Melanocyte of skin (primary cell): Measurements from ENCODE around the gene LRFN2. TPM values are rescaled to one million over a fixed set of nuclear protein-coding genes. Genes with fewer than 3 reads are reported as not detected.

Experiments
- small RNA-seq, 2 donors: library from RNA; depleted of rRNA; stranded (forward); fragments of <200 nt; gene quantifications; one replicate each; pipeline ENCODE3, GENCODE V24; 2012
- total RNA-seq, 2 donors: library from RNA; depleted of rRNA; stranded (reverse); fragments of >200 nt; gene quantifications; 2 replicates each; pipeline ENCODE4 v1.2.3, GENCODE V29; 2012

LRFN2 gene
- total RNA-seq = not detected

GRCh38 chr6:40587240-40588069 is at the start of gene LRFN2:
TSS of gene LRFN2 (minus strand) at chr6:40587364.

Small RNA genes within 50 kb of the gene (small RNA-seq; reads per million reads assigned to genes)
- 0 reads per million in 2 donors for gene RNU6-250P
